Stimulated activated CD4-positive, alpha-beta T cell treated with anti-CD3 and anti-CD28 coated beads, TNF-alpha, amount 100 ng/mL, for 48 hours (primary cell): ENCODE measurements around the gene OR4N5.
"Not testable (repeated sequence)": the region's sequence is repeated elsewhere in the genome, so short reads cannot be mapped to it uniquely, and the experiment has no call there.

Source experiments
- DNase-seq, 3 donors: peaks; one replicate each; pipeline ENCODE4 v3.0.0-alpha.2; 2020; ENCODE audit warnings: low read depth in 3 of 3

Gene OR4N5

GRCh38 chr14:20138520-20138919 is at the start of gene OR4N5:
Gene OR4N5 (plus strand): TSS chr14:20138820. CDS start chr14:20143736, 4,916 bp downstream.
- no peak for DNase-seq

- DNase-seq: no peak
Measured at GRCh38 chr14:20092050-20092449, 46.6 kb upstream of the OR4N5 start.

- no peak for DNase-seq
Measured at GRCh38 chr14:20093442-20093841, 45.2 kb upstream of the OR4N5 start.

- DNase-seq: not testable (repeated sequence)
Measured at GRCh38 chr14:20098926-20099770, 39.5 kb upstream of the OR4N5 start.

GRCh38 chr14:20110438-20110837 is 28.2 kb upstream of the OR4N5 start, which contains the start of gene OR4K17:
Gene OR4K17 (plus strand): TSS chr14:20110739. CDS start chr14:20117500, 6,761 bp downstream.
- DNase-seq: no peak

GRCh38 chr14:20112321-20112720 is 26.3 kb upstream of the OR4N5 start:
- DNase-seq: no peak

GRCh38 chr14:20116748-20117147 is 21.9 kb upstream of the OR4N5 start:
- DNase-seq: no peak

- DNase-seq: no peak
Measured at GRCh38 chr14:20118795-20119194, 19.8 kb upstream of the OR4N5 start.

GRCh38 chr14:20143911-20144310 is 5.3 kb downstream of the OR4N5 start:
- DNase-seq: no peak

- DNase-seq: no peak
Measured at GRCh38 chr14:20144820-20145219, 6.2 kb downstream of the OR4N5 start.

- DNase-seq: no peak
Measured at GRCh38 chr14:20164462-20164861, 25.8 kb downstream of the OR4N5 start.

- DNase-seq: no peak
Measured at GRCh38 chr14:20167091-20167490, 28.5 kb downstream of the OR4N5 start.

GRCh38 chr14:20169852-20170251 is 31.2 kb downstream of the OR4N5 start:
- not testable (repeated sequence) for DNase-seq

- not testable (repeated sequence) for DNase-seq
Measured at GRCh38 chr14:20174205-20174604, 35.6 kb downstream of the OR4N5 start.

GRCh38 chr14:20176330-20176729 is 37.7 kb downstream of the OR4N5 start:
- no peak for DNase-seq

- no peak for DNase-seq
Measured at GRCh38 chr14:20177433-20177974, 38.9 kb downstream of the OR4N5 start.

GRCh38 chr14:20179218-20179617 is 40.6 kb downstream of the OR4N5 start:
- no peak for DNase-seq

- no peak for DNase-seq
Measured at GRCh38 chr14:20179880-20180279, 41.3 kb downstream of the OR4N5 start.

GRCh38 chr14:20180486-20180885 is 41.9 kb downstream of the OR4N5 start:
- DNase-seq: no peak

GRCh38 chr14:20184181-20184580 is 45.6 kb downstream of the OR4N5 start:
- no peak for DNase-seq

GRCh38 chr14:20190596-20190995 is 52.0 kb downstream of the OR4N5 start, which contains the start of gene OR11G2:
Gene OR11G2 (plus strand): TSS chr14:20190896. CDS start chr14:20197438, 6,542 bp downstream.
- no peak for DNase-seq

- DNase-seq: no peak
Measured at GRCh38 chr14:20191396-20191795, 52.8 kb downstream of the OR4N5 start.

- no peak for DNase-seq
Measured at GRCh38 chr14:20194101-20194500, 55.5 kb downstream of the OR4N5 start.
